BLaER1 treated with 17β-estradiol and CSF1 and Interleukin-3, amounts not matched to agents 10 nM and 100 nM (cell line): ENCODE results near the gene KNG1.

Experiments used
- H3K27ac ChIP-seq, 11 experiments: shearing (Covaris generic); formaldehyde crosslinking; 2 replicates each; pipeline ENCODE4 v1.8.1; 2022
- H3K27me3 ChIP-seq, 11 experiments: shearing (Covaris generic); formaldehyde crosslinking; 2 replicates each; pipeline ENCODE4 v1.8.1; 2022
- H3K36me3 ChIP-seq, 11 experiments: shearing (Covaris generic); formaldehyde crosslinking; 2 replicates each; pipeline ENCODE4 v1.8.1; 2022
- H3K4me1 ChIP-seq, 10 experiments: shearing (Covaris generic); formaldehyde crosslinking; 2 replicates each; pipeline ENCODE4 v1.8.1; 2022
- H3K4me2 ChIP-seq, 11 experiments: shearing (Covaris generic); formaldehyde crosslinking; 2 replicates each; pipeline ENCODE4 v1.8.1; 2022
- H3K4me3 ChIP-seq, 10 experiments: shearing (Covaris generic); formaldehyde crosslinking; 2 replicates each; pipeline ENCODE4 v1.8.1; 2022
- H3K9ac ChIP-seq, 11 experiments: shearing (Covaris generic); formaldehyde crosslinking; 2 replicates each; pipeline ENCODE4 v1.8.1; 2022
- H3K9me3 ChIP-seq, 11 experiments: shearing (Covaris generic); formaldehyde crosslinking; replicated peaks in 1 of 11; 2 replicates each; pipeline ENCODE4 v1.8.1; 2022
- H4K20me1 ChIP-seq, 11 experiments: shearing (Covaris generic); formaldehyde crosslinking; 2 replicates each; pipeline ENCODE4 v1.8.1; 2022
- Cebpa-rat ChIP-seq, 11 experiments: shearing (Covaris generic); IDR thresholded peaks; 2 replicates each; pipeline ENCODE4 v1.8.1; 2022

The KNG1 gene

GRCh38 chr3:186788482-186789370, 71.6 kb downstream of the KNG1 start:
- Histone ChIP-seq H3K4me3 (peak overlapping the region in 4 of 10 experiments; percentile 15 to 98 (median 88); a peak in 4 of 20 replicates), H3K36me3 (peaks cover 64 to 97% (median 85%) of the 10 kb centered on the region in 11 experiments), H4K20me1 (peaks cover 75 to 83% (median 80%) of the 10 kb centered on the region in 11 experiments), H3K9ac (peak overlapping the region in 5 of 11 experiments; percentile 26 to 99 (median 99); a peak in 4 of 22 replicates), H3K27ac (no peak overlapping the region), H3K27me3 (no peaks in the 10 kb centered on the region), H3K4me1 (peaks cover 22 to 67% (median 52%) of the 10 kb centered on the region in 10 experiments), H3K9me3 (peaks cover 0 to 9% (median 0%) of the 10 kb centered on the region in 11 experiments; a peak in 4 of 22 replicates), H3K4me2 (peak overlapping the region in 10 of 11 experiments; percentile 2 to 98 (median 90); a peak in 14 of 22 replicates)
- TF ChIP-seq Cebpa-rat (IDR thresholded peaks at IDR 0.05) = no peak

- peaks cover 0 to 2% (median 0%) of the 10 kb centered on the region in 11 experiments; a peak in 4 of 22 replicates for H3K9me3 ChIP-seq
- H4K20me1 ChIP-seq = peaks cover 65 to 73% (median 70%) of the 10 kb centered on the region in 11 experiments
- H3K4me2 ChIP-seq = no peak overlapping the region
- no peaks in the 10 kb centered on the region for H3K27me3 ChIP-seq
- peaks cover 66 to 97% (median 87%) of the 10 kb centered on the region in 11 experiments for H3K36me3 ChIP-seq
- TF ChIP-seq Cebpa-rat (IDR thresholded peaks at IDR 0.05) = no peak
- H3K27ac ChIP-seq = no peak overlapping the region
- no peak overlapping the region for H3K4me3 ChIP-seq
- H3K4me1 ChIP-seq = peaks cover 22 to 67% (median 52%) of the 10 kb centered on the region in 10 experiments
- H3K9ac ChIP-seq = no peak overlapping the region
Observed at GRCh38 chr3:186789554-186790260, 72.5 kb downstream of the KNG1 start.

GRCh38 chr3:186790261-186790981, 73.3 kb downstream of the KNG1 start:
- Histone ChIP-seq H3K27me3 (no peaks in the 10 kb centered on the region), H3K9me3 (no peaks in the 10 kb centered on the region), H3K27ac (peak overlapping the region in 1 of 11 experiments; percentile 5; a peak in 1 of 22 replicates), H3K4me3 (no peak overlapping the region), H4K20me1 (peaks cover 58 to 66% (median 63%) of the 10 kb centered on the region in 11 experiments), H3K36me3 (peaks cover 61 to 97% (median 87%) of the 10 kb centered on the region in 11 experiments), H3K4me2 (no peak overlapping the region), H3K4me1 (peaks cover 20 to 67% (median 48%) of the 10 kb centered on the region in 10 experiments), H3K9ac (0 out of 22 replicates have a peak overlapping the region, but pooled peaks of 1 of the 11 experiments have one; percentile 6)
- TF ChIP-seq Cebpa-rat (IDR thresholded peaks at IDR 0.05) = no peak
